ENCODE data around the gene RYR3. TPM values are rescaled to one million over a fixed set of nuclear protein-coding genes. Genes with fewer than 3 reads are reported as not detected.

Gene RYR3
- total RNA-seq, 1 donor from 2014 or later = not detected

- Mint-ChIP-seq H3K4me3 (no peak overlapping the region), H3K4me1 (no peaks in the 10 kb centered on the region), H3K27ac (no peak overlapping the region), H3K9me3 (no peaks in the 10 kb centered on the region), H3K36me3 (ENCODE audit: low read depth) (no peaks in the 10 kb centered on the region), H3K27me3 (peaks cover 3% of the 10 kb centered on the region)
- intact Hi-C loops (cut with micrococcal nuclease) = no loop called here
- no peak for TF ChIP-seq CTCF (IDR thresholded peaks at IDR 0.05)
- ATAC-seq (ENCODE audit: low read depth) = no peak
- ChIA-PET CTCF (no interaction called here), POLR2A (no interaction called here)
- no peak for DNase-seq
Measured at GRCh38 chr15:33840615-33841014, 529.8 kb downstream of the RYR3 start.

- H3K4me1 Mint-ChIP-seq = no peaks in the 10 kb centered on the region
- POLR2A ChIA-PET = no interaction called here
- no peak for DNase-seq
- no peak overlapping the region for H3K27ac Mint-ChIP-seq
- no peak for ATAC-seq (ENCODE audit: low read depth)
- intact Hi-C loops (cut with micrococcal nuclease) = no loop called here
- no peaks in the 10 kb centered on the region for H3K9me3 Mint-ChIP-seq
- TF ChIP-seq CTCF (IDR thresholded peaks at IDR 0.05) = no peak
- CTCF ChIA-PET = no interaction called here
- H3K4me3 Mint-ChIP-seq = no peak overlapping the region
- H3K36me3 Mint-ChIP-seq (ENCODE audit: low read depth) = no peaks in the 10 kb centered on the region
- H3K27me3 Mint-ChIP-seq = peaks cover 3% of the 10 kb centered on the region
Measured at GRCh38 chr15:33844186-33844585, 533.4 kb downstream of the RYR3 start.

GRCh38 chr15:33844597-33844996, 533.8 kb downstream of the RYR3 start:
- intact Hi-C loops (cut with micrococcal nuclease) = no loop called here
- peaks cover 3% of the 10 kb centered on the region for H3K27me3 Mint-ChIP-seq
- CTCF ChIA-PET = no interaction called here
- ATAC-seq (ENCODE audit: low read depth) (no peak), DNase-seq (no peak)
- H3K36me3 Mint-ChIP-seq (ENCODE audit: low read depth) = no peaks in the 10 kb centered on the region
- POLR2A ChIA-PET = no interaction called here
- no peaks in the 10 kb centered on the region for H3K4me1 Mint-ChIP-seq
- no peaks in the 10 kb centered on the region for H3K9me3 Mint-ChIP-seq
- H3K27ac Mint-ChIP-seq = no peak overlapping the region
- no peak overlapping the region for H3K4me3 Mint-ChIP-seq
- TF ChIP-seq CTCF (IDR thresholded peaks at IDR 0.05) = no peak

GRCh38 chr15:33846142-33846541, 535.4 kb downstream of the RYR3 start:
- no peaks in the 10 kb centered on the region for H3K4me1 Mint-ChIP-seq
- no peaks in the 10 kb centered on the region for H3K9me3 Mint-ChIP-seq

GRCh38 chr15:33846862-33847261, 536.1 kb downstream of the RYR3 start:
- H3K27me3 Mint-ChIP-seq = no peaks in the 10 kb centered on the region
- H3K4me3 Mint-ChIP-seq = no peak overlapping the region
- H3K4me1 Mint-ChIP-seq = no peaks in the 10 kb centered on the region
- CTCF ChIA-PET = no interaction called here
- H3K27ac Mint-ChIP-seq = no peak overlapping the region
- ATAC-seq (ENCODE audit: low read depth) = no peak
- intact Hi-C loops (cut with micrococcal nuclease) = no loop called here
- H3K9me3 Mint-ChIP-seq = no peaks in the 10 kb centered on the region
- no peak for DNase-seq
- POLR2A ChIA-PET = no interaction called here
- H3K36me3 Mint-ChIP-seq (ENCODE audit: low read depth) = no peaks in the 10 kb centered on the region
- TF ChIP-seq CTCF (IDR thresholded peaks at IDR 0.05) = no peak

More at GRCh38 chr15:33846142-33846541, 535.4 kb downstream of the RYR3 start:
- no peak for ATAC-seq (ENCODE audit: low read depth)
- TF ChIP-seq CTCF (IDR thresholded peaks at IDR 0.05) = no peak
- Mint-ChIP-seq H3K4me3 (no peak overlapping the region), H3K27ac (no peak overlapping the region), H3K36me3 (ENCODE audit: low read depth) (no peaks in the 10 kb centered on the region), H3K27me3 (no peaks in the 10 kb centered on the region)
- CTCF ChIA-PET = no interaction called here
- intact Hi-C loops (cut with micrococcal nuclease) = no loop called here
- POLR2A ChIA-PET = no interaction called here
- no peak for DNase-seq

Measured in activated B cell treated with CpG ODN at 0.5 μM for 24 hours (primary cell).